ENCODE measurements around the gene SEPTIN7.

The SEPTIN7 gene

GRCh38 chr7:35792472-35792871 lies 8.4 kb upstream of the SEPTIN7 start:
- no peak for DNase-seq

GRCh38 chr7:35792873-35793489 lies 7.9 kb upstream of the SEPTIN7 start:
- no peak for DNase-seq

DNA sequence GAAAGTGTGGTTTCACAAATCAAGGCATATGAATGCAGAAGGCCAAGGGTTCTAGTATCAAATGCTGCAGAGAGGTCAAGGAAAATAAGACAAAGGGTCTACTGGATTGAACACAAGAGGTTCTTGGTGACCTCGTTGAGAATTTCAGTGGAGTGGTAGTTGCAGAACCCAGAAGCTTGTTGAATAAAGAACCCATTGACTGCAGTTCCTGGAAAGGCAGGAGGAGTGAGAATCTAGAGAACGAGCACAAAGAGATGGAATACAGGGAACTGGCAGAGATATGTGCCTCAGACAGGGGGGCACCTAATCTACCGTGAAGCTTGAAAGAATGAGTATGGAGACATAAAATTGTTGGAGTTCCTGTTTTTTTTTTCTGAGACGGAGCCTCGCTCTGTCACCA lies 3.5 kb upstream of the SEPTIN7 start:
- DNase-seq: no peak

GRCh38 chr7:35799846-35800717 lies 775 bp upstream of the SEPTIN7 start:
- peak; percentile 93 for DNase-seq

DNA sequence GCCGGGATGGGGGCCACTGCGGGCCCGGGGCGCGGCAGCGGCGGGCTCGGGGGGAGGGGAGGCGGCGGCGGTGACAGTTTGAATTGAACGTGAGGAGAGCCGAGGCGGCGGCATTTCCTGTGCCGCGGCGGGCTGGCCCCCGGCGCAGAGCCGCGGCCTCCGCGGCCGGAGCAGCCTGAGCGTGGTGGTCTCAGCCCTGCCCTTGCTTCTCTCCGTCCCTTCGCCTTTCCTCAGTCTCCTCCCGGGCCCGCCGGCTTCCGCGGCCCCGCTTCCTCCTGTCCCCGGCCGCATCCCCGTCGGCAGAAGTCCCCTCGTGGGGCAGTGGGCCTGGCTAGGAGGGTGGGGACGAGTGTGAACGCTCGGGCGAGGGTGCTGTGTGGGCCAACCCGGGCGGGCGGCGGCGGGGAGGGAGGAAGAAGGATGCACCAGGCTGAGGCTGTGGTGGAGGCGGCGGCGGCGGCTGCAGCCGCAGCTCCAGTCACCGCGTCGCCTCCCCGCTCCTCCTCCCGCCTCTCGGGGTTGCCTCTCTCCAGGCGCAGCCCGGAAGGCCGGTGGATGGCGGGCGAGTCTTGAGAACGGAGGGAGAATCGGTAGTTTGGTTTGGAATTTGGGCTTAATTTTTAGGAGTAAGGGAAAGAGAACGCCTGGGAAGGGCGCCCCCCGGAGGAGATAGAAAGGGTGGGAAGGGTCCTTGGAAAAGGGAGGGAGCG lies 690 bp downstream of the SEPTIN7 start:
- DNase-seq: peak; percentile 74

DNA sequence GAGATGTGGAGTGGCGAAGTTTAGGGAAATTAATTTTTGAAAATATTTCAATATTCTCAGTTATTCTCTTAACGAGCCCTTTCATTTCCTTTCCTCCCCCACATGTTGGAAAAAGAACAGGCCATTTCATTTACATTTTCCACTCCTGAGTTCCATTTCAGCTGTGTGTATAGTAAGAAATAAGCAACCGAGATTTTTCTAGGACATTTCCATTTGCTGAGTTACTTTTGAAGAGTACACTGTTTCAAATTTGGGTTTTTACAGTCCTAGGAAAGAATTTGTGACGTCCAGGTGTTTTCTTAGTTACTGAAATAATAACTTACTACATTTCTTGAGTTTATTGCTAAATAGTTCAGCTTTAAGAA lies 1.2 kb downstream of the SEPTIN7 start:
- DNase-seq: no peak

DNA sequence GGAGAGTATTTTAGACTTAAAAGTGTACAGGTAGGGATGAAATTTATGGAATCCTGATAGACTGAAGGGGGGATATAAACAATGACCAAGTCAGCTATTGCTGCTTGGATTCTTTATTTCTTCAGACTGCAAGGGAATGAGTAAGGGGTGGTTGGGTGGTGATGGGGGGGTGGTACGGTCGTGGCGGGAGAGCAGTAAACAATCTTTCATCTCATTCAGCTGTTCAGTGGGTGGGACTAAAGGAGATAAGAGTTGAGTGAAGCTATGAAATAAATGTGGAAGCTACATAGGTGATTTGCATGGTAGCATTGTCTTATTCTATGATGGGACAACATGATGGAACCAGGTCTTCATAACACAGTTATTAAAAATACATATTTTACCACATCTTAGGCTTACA lies 1.8 kb downstream of the SEPTIN7 start:
- no peak for DNase-seq

DNA sequence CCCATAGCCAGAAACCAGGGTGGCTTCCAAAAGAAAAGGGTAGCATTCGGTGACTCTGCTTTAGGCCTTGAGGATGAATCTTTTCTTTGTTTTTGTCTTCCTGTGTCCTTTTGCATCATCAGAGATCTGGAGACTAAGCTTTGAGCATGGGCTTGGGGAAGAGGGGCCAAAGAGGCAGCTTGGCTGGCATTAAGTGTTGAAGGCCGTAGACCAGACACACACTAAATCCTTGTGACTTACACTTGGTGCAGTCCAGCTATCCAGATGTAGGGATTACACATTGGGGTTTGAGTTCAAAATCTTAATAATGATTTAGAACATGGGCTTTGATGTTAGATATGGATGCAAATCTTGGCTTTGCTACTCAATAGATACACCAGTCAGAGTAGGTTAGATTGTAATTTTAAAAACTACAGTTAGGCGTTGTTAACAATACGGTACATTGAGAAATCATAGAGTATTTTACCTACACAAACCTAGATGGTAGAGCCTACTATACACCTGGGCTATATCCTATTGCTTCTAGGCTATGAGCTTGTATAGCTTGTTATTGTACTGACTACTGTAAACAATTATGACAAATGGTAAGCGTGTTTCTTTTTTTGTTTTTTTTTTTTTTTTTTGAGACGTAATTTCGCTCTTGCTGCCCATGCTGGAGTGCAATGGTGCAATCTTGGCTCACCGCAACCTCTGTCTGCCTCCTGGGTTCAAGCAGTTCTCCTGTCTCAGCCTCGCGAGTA lies 3.5 kb downstream of the SEPTIN7 start:
- no peak for DNase-seq

- no peak for DNase-seq
These were observed 5.0 kb downstream of the SEPTIN7 start for GRCh38 chr7:35805876-35806275.

DNA sequence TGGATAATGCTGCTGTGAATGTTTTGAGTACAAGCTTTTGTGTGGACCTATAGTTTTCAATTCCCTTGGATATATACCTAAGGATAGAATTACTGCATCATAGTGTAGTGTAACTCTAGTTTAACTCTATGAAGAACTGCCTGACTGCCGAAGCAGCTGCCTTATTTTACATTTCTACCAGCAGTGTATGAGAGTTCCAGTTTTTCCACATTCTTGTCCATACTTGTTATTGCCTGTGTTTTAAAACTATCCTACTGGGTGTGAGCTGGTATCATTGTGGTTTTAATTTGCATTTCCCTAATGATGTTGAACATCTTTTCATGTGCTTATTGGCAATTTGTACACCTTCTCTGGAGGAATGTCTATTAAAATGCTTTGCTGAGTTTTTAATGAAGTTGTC lies 15.7 kb downstream of the SEPTIN7 start:
- no peak for DNase-seq

- DNase-seq: no peak
These were observed 16.3 kb downstream of the SEPTIN7 start for GRCh38 chr7:35817181-35817580.

DNA sequence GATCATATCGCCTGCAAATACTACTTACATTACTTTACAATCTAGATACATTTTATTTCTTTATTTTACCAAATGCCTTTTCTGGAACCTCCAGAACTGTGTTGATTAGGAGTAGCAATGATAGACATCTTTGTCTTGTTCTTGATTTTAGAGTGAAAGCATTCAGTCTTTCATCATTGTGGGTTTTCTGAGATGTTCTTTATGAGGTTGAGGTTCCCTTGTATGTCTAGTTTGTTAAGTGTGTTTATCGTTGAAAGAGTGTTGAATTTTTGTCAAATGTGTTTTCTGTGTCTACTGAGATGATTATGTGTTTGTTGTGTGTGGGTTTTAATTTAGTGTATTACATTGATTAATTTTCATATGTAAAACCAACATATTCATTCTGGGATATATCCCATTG lies 17.1 kb downstream of the SEPTIN7 start:
- DNase-seq: no peak

DNA sequence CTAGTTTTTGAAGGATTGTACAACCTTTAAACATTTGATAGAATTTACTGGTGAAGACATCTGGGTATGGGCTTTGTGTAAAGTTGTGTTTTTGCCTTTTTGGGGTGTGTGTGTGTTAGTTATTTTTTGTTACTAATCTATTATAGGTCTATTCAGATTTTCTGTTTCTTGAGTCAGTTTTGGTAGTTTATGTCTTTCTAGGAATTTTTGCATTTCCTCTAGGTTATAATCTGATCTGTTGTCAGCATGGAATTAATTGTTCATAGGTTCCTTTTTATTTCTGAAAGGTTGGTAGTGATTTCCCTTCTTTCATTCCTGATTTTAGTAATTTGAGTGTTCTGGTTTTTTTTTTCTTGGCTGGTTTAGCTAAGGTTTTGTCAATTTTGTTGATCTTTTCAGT lies 17.7 kb downstream of the SEPTIN7 start:
- no peak for DNase-seq

GRCh38 chr7:35819310-35819709 lies 18.5 kb downstream of the SEPTIN7 start:
- DNase-seq: no peak

DNA sequence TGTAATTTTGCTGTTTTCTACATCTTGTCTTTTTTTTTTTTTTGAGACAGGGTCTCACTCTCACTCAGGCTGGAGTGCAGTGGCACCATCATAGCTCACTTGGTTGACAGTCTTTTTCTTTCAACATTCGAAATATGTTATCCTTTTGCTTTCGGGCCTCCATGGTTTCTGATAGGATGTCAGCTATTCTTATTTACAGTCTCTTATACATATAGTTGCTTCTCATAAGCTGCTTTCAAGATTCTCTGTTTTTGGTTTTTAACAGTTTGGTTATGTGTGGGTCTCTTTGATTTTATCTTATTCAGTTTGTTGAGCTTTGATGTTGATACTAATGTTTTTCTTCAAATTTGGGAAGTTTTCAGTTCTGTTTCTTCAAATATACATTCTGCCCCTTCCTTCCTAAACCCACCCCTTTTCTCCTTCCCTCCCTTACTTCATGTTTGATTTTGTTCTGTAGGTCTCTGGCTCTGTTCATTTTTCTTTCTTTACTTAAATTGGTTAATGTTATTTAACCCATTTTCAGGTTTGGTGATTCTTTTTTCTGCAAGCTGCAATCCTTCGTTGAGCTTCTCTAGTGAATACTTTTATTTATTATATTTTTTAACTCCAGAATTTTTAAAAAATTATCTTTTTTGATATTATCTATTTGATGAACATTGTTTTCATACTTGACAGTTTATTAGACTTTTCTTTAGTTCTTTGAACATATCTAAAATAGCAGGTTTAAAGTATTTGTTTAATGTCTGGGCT lies 19.3 kb downstream of the SEPTIN7 start:
- DNase-seq: no peak

DNA sequence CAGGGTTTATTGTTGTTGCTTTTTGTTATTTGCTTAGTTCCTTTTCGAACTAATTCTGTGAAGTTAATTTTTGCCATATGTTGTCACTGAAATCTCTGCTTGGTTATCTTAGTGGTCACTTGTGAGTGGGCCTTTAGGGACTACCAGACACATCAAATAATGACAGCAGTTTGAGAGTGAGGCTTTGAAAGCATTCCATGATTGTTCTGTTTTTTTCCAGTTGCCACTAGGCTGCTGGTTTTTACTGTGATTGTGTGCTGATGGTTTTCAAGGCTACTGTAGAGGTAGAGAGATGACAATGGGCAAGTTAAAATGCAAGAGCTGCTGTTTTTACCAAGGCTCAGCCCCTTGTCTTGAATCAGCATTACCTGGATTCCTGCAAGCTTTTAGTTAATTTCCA lies 20.0 kb downstream of the SEPTIN7 start:
- DNase-seq: no peak

- DNase-seq: no peak
These were observed 22.6 kb downstream of the SEPTIN7 start for GRCh38 chr7:35823440-35823839.

DNA sequence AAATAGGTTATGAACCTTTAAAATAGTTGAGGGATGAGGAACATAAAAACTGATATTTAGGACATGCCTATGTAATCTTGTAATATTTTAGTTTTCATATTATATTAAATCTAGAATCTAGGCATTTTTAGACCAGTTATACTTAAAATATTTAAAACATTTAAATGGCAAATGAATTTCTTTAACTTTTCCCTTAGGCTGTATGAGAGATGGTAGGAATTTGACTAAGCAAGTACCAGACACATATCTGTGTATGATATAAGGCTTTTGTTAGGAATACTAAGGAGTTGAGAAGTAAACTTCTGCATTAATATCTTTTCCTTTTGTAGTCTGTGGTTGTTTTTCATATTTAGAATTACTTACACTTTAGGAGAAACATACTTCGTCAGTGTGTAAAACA lies 25.1 kb downstream of the SEPTIN7 start:
- DNase-seq: no peak

GRCh38 chr7:35826751-35827150 lies 25.9 kb downstream of the SEPTIN7 start:
- DNase-seq: no peak

DNA sequence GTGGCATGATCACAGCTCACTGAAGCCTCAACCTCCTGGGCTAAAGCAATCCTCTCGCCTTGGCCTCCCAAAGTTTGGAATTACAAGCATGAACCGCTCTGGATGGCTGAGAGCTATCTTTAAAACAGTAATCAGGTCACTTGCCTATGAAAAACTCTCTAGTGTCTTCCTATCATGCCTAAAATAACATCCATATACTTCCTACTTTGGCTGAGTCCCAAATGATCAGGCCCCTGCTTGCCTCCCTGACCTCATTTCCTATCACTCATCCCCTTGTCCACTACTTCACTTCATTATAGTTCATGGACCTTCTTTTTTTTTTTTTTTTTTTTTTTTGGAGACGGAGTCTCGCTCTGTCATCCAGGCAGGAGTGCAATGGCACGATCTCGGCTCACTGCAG lies 28.0 kb downstream of the SEPTIN7 start:
- no peak for DNase-seq

GRCh38 chr7:35831208-35831607 lies 30.4 kb downstream of the SEPTIN7 start:
- DNase-seq: no peak

All from NCI-H2171 (cell line).